Naive thymus-derived CD4-positive, alpha-beta T cell (primary cell): ENCODE measurements around the gene NLRP3. TPM values are rescaled to one million over a fixed set of nuclear protein-coding genes. Genes with fewer than 3 reads are reported as not detected.

Source experiments
- ATAC-seq: fragments of 150-1000 bp; cut with Tn5 transposase; 2 replicates; pipeline ENCODE4 v1.10.0; 2021; ENCODE audit warnings: mild to moderate bottlenecking, moderate library complexity
- CTCF ChIA-PET: fragments of 350-600 bp; sonication (Branson Sonifier 250); formaldehyde crosslinking; loops from one replicate; lab custom pipeline; 2021; ENCODE audit warnings: antibody characterized with exemption; lab: Charles Lee
- POLR2A ChIA-PET: fragments of 350-600 bp; sonication (Branson Sonifier 250); formaldehyde crosslinking; loops from one replicate; lab custom pipeline; 2021; ENCODE audit warnings: antibody characterized with exemption, inconsistent platforms; lab: Charles Lee
- DNase-seq, 9 donors: peaks; one replicate each; pipeline versions ENCODE4 v3.0.0 to v3.0.0-alpha.2; 2020 to 2022; ENCODE audit warnings: mixed read lengths in 1 of 9
- H3K27ac ChIP-seq: one replicate; pipeline ENCODE4 v1.7.0; 2013; ENCODE audit warnings: mild to moderate bottlenecking, low read depth, low read length, moderate library complexity
- H3K27me3 ChIP-seq, 2 donors: one replicate each; pipeline ENCODE4 v1.7.0; 2013; ENCODE audit warnings: low read length in 2 of 2, mild to moderate bottlenecking in 2 of 2, moderate library complexity in 2 of 2; ENCODE audit not compliant: control insufficient read depth in 2 of 2, insufficient read depth in 2 of 2
- H3K36me3 ChIP-seq, 3 experiments: 1 replicate in 2 of 3; 2 replicates in 1 of 3; pipeline ENCODE4 v1.7.0; 2013; ENCODE audit warnings: low read length in 3 of 3, mild to moderate bottlenecking in 3 of 3, moderate library complexity in 1 of 3; ENCODE audit not compliant: insufficient read depth in 3 of 3, control insufficient read depth in 2 of 3
- H3K4me1 ChIP-seq, 2 donors: one replicate each; pipeline ENCODE4 v1.7.0; 2013; ENCODE audit warnings: low read length in 2 of 2, mild to moderate bottlenecking in 2 of 2, moderate library complexity in 1 of 2; ENCODE audit not compliant: control insufficient read depth in 2 of 2, insufficient read depth in 2 of 2
- H3K4me3 ChIP-seq: 2 replicates; pipeline ENCODE4 v1.7.0; 2013; ENCODE audit warnings: mild to moderate bottlenecking, low read length
- H3K9me3 ChIP-seq, 3 experiments: 1 replicate in 2 of 3; 2 replicates in 1 of 3; pipeline ENCODE4 v1.7.0; 2013; ENCODE audit warnings: low read length in 3 of 3; ENCODE audit not compliant: control insufficient read depth in 2 of 3
- H3K27ac Mint-ChIP-seq, 9 donors: one replicate each; pipeline ENCODE4 v1.8.0; 2020 to 2022; ENCODE audit warnings: mixed read lengths in 9 of 9, mild to moderate bottlenecking in 8 of 9, moderate library complexity in 5 of 9, inconsistent platforms in 2 of 9
- H3K27me3 Mint-ChIP-seq, 5 donors: one replicate each; pipeline ENCODE4 v1.8.0; 2021 to 2022; ENCODE audit warnings: mixed read lengths in 5 of 5, mild to moderate bottlenecking in 1 of 5
- H3K36me3 Mint-ChIP-seq, 5 donors: one replicate each; pipeline ENCODE4 v1.8.0; 2020 to 2022; ENCODE audit warnings: mixed read lengths in 5 of 5, mild to moderate bottlenecking in 3 of 5, inconsistent platforms in 1 of 5
- H3K4me1 Mint-ChIP-seq, 7 donors: one replicate each; pipeline ENCODE4 v1.8.0; 2020 to 2022; ENCODE audit warnings: mixed read lengths in 7 of 7, mild to moderate bottlenecking in 3 of 7, inconsistent platforms in 1 of 7
- H3K4me3 Mint-ChIP-seq, 10 donors: one replicate each; pipeline ENCODE4 v1.8.0; 2020 to 2022; ENCODE audit warnings: mild to moderate bottlenecking in 10 of 10, mixed read lengths in 10 of 10, moderate library complexity in 6 of 10, inconsistent platforms in 2 of 10
- H3K9me3 Mint-ChIP-seq, 11 donors: one replicate each; pipeline ENCODE4 v1.8.0; 2020 to 2022; ENCODE audit warnings: mixed read lengths in 11 of 11, mild to moderate bottlenecking in 4 of 11, inconsistent platforms in 1 of 11, moderate library complexity in 1 of 11
- intact Hi-C, 2 donors: fragments of 100-400 bp; cut with micrococcal nuclease; formaldehyde crosslinking; loops; one replicate each; pipeline ENCODE4 v1.15.1; 2023
- polyA plus RNA-seq, 2 donors: library from polyadenylated mRNA; unstranded; fragments of 300-500 nt; fragmentation: Illumina TruSeq; gene quantifications; one replicate each; pipeline ENCODE4 v1.2.3, GENCODE V29; 2021
- total RNA-seq, 6 experiments: library from RNA in 5 of 6; stranded (reverse) in 5 of 6; gene quantifications; 1 replicate in 5 of 6; 2 replicates in 1 of 6; pipeline ENCODE4 v1.2.3 and lab custom pipeline; 2021 to 2026

The NLRP3 gene
- total and polyA plus RNA-seq, 7 experiments from 2014 or later = 0.70 to 90.6 (median 4.6) TPM

DNA sequence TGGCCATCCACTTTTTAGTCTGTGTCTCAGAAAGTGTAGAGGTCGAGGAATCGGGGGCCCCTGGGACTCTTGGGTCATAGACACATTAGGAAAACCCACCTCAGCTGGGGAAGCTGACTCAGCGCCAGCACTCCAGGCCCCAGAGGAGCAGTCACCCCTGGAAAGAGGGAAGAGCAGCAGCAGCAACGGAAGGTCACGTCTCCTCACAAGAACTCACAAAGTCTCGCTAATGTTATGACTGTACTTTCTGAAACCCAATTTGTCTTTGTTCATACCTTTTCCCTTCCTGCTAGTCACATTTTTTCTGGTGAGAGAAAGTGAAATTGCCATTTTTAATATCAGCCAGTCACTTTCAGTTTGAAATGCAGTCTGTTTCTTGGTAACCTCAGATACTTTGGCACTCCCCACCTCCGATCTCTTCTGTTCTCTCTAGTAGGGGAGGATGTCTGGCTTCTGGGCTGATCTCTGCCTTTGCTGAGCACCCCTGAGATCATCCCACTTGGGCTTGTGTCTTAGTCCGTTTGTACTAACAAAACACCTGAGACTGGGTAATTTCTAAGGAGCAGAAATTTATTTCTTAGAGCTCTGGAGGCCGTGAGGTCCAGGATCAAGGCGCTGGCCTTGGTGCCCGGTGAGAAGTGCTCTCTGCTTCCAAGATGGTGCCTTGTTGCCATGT, 6.0 kb upstream of the NLRP3 start:
- no peaks in the 10 kb centered on the region for H3K9me3 ChIP-seq
- Mint-ChIP-seq H3K27me3 (peaks cover 0 to 49% (median 0%) of the 10 kb centered on the region in 5 donors), H3K27ac (peak overlapping the region; percentile 67 to 98 (median 94)), H3K9me3 (no peaks in the 10 kb centered on the region), H3K4me1 (peaks cover 29 to 53% (median 42%) of the 10 kb centered on the region in 7 donors), H3K4me3 (peak overlapping the region; percentile 64 to 85 (median 80)), H3K36me3 (no peaks in the 10 kb centered on the region)
- no peaks in the 10 kb centered on the region for H3K27me3 ChIP-seq
- H3K36me3 ChIP-seq = no peaks in the 10 kb centered on the region
- ChIA-PET POLR2A (interaction anchor here (1.7 to 1.8 kb wide), 2 partner anchors 15 to 20 kb away, joined by 9 read pairs; no protein-coding TSS in a partner anchor), CTCF (interaction anchor here (0.8 to 0.9 kb wide), 2 partner anchors 79 to 387 kb away, joined by 3 to 4 read pairs; no protein-coding TSS in a partner anchor)
- H3K4me1 ChIP-seq = peaks cover 22 to 36% of the 10 kb centered on the region in 2 donors
- DNase-seq (peak in 7 of 9 donors; percentile 25 to 51 (median 48)), ATAC-seq (peak; percentile 26)
- peak overlapping the region; percentile 31 for H3K4me3 ChIP-seq
- peak overlapping the region; percentile 57 for H3K27ac ChIP-seq
- intact Hi-C loops = loop anchor here (5.0 to 10.0 kb wide), 4 partner anchors 198 to 905 kb away; partner anchors contain the start of genes AHCTF1 (in 1 of the 2), CNST (in 1 of the 2), SMYD3 (in 1 of the 2) and TFB2M (in 1 of the 2)

DNA sequence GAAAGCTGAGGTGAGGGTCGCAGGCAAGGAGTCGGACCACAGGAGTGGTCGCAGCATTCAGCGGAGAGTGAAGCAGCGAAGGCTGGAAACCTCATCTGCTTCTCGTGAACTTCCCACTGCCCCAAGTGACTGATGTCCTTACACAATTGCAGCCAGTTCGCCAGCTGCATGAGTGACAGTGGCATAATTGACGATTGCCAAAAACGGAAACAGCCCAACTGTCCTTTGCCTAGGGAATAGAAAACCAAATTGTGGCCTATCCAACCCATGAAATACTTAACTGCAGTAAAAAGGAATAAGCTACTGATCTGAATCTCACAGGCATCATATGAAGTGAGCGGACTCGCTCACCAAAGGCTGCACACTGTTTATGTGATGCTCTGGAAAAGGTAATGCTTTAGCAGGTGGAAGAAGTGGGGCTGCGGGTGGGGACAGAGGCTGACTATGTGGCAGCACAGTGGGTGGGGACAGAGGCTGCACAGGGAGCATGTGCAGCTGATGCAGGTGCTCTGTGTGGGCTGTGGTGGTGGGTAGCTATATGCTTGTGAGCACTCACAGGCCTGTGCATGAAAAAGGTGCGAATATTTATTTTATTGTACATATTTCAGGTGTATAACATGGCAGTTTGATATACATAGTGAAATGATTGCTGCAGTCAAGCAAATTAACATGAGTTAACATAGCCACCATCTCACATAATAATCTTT, 4.2 kb upstream of the NLRP3 start:
- ATAC-seq = no peak
- ChIA-PET POLR2A (interaction anchor here (0.7 kb wide), 2 partner anchors 22 to 25 kb away, joined by 3 read pairs; no protein-coding TSS in a partner anchor), CTCF (interaction anchor here (1.0 kb wide), 1 partner anchor 21 kb away, joined by 3 read pairs; no protein-coding TSS in a partner anchor)
- Mint-ChIP-seq H3K4me1 (peaks cover 42 to 66% (median 53%) of the 10 kb centered on the region in 7 donors), H3K27ac (peak overlapping the region in 3 of 9 donors; percentile 16 to 61 (median 17)), H3K36me3 (no peaks in the 10 kb centered on the region), H3K9me3 (no peaks in the 10 kb centered on the region), H3K27me3 (peaks cover 0 to 55% (median 0%) of the 10 kb centered on the region in 5 donors), H3K4me3 (peak overlapping the region in 1 of 10 donors; percentile 35)
- intact Hi-C loops = loop anchor here (5.0 to 10.0 kb wide), 2 partner anchors 479 to 907 kb away; partner anchors contain the start of genes AHCTF1 (in 1 of the 2) and SMYD3 (in 1 of the 2)
- Histone ChIP-seq H3K9me3 (no peaks in the 10 kb centered on the region), H3K36me3 (no peaks in the 10 kb centered on the region), H3K4me3 (no peak overlapping the region), H3K4me1 (peaks cover 34 to 42% of the 10 kb centered on the region in 2 donors), H3K27me3 (no peaks in the 10 kb centered on the region), H3K27ac (no peak overlapping the region)
- no peak for DNase-seq

DNA sequence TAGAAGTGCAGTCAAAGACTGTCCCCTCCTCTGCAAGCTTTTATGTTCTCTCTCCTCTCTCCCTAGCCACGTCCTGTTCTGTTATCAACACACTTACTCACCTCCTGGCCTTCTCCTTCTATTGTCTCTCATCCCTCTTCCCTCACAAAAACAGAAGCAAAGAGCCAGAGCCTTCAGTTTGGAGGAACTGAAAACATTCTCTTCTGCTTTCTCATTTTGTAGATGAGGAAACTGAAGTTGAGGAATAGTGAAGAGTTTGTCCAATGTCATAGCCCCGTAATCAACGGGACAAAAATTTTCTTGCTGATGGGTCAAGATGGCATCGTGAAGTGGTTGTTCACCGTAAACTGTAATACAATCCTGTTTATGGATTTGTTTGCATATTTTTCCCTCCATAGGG, 1.9 kb downstream of the NLRP3 start:
- Mint-ChIP-seq H3K4me1 (peaks cover 29 to 73% (median 62%) of the 10 kb centered on the region in 7 donors), H3K36me3 (peaks cover 2 to 34% (median 24%) of the 10 kb centered on the region in 5 donors), H3K9me3 (no peaks in the 10 kb centered on the region), H3K4me3 (peak overlapping the region in 9 of 10 donors; percentile 4 to 95 (median 67)), H3K27me3 (peaks cover 0 to 34% (median 0%) of the 10 kb centered on the region in 5 donors), H3K27ac (peak overlapping the region in 5 of 9 donors; percentile 8 to 87 (median 38))
- H3K9me3 ChIP-seq = no peaks in the 10 kb centered on the region
- H3K36me3 ChIP-seq = peaks cover 0 to under 1% (median 0%) of the 10 kb centered on the region in 3 experiments
- ATAC-seq (peak; percentile 32), DNase-seq (no peak)
- ChIA-PET CTCF (interaction anchor here (4.7 kb wide), 1 partner anchor 28 kb away, joined by 34 read pairs; no protein-coding TSS in a partner anchor), POLR2A (interaction anchor here (0.6 kb wide), 1 partner anchor 13 kb away, joined by 3 read pairs; no protein-coding TSS in a partner anchor)
- no peak overlapping the region for H3K4me3 ChIP-seq
- intact Hi-C loops = loop anchor here (2.0 to 10.0 kb wide), 3 partner anchors 39 to 913 kb away; partner anchors contain the start of genes OR2B11 (in 1 of the 2) and SMYD3 (in 1 of the 2)
- H3K4me1 ChIP-seq = peaks cover 20 to 33% of the 10 kb centered on the region in 2 donors
- no peak overlapping the region for H3K27ac ChIP-seq
- no peaks in the 10 kb centered on the region for H3K27me3 ChIP-seq

DNA sequence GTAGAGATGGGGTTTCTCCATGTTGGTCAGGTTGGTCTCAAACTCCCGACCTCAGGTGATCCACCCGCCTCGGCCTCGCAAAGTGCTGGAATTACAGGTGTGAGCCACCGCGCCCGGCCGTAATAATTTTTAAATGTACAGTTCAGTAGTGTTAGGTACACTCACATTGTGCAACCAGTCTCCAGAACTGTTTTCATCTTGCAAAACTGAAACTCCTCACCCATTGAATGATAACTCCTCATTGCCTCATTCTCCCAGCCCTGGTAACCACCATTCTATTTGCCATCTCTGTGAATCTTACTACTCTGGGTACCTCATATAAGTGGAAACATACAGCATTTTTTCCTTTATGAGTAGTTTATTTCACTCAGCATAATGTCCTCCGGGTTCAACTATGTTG, 3.4 kb downstream of the NLRP3 start:
- H3K27ac Mint-ChIP-seq = peak overlapping the region in 2 of 9 donors; percentile 48 to 65
- peaks cover 0 to 21% (median 0%) of the 10 kb centered on the region in 5 donors for H3K27me3 Mint-ChIP-seq
- Histone ChIP-seq H3K36me3 (peaks cover 0 to 15% (median 0%) of the 10 kb centered on the region in 3 experiments), H3K4me3 (no peak overlapping the region), H3K27ac (no peak overlapping the region), H3K4me1 (peaks cover 20 to 33% of the 10 kb centered on the region in 2 donors), H3K27me3 (no peaks in the 10 kb centered on the region), H3K9me3 (no peaks in the 10 kb centered on the region)
- CTCF ChIA-PET = no interaction called here
- intact Hi-C loops = loop anchor here (5.0 to 10.0 kb wide), 2 partner anchors 38 to 915 kb away; partner anchors contain the start of genes OR2B11 (in 1 of the 2) and SMYD3 (in 1 of the 2)
- no peaks in the 10 kb centered on the region for H3K9me3 Mint-ChIP-seq
- DNase-seq (no peak), ATAC-seq (no peak)
- POLR2A ChIA-PET = interaction anchor here (0.6 kb wide), 1 partner anchor 9 kb away, joined by 3 read pairs; no protein-coding TSS in a partner anchor
- peak overlapping the region in 9 of 10 donors; percentile 21 to 75 (median 51) for H3K4me3 Mint-ChIP-seq
- H3K36me3 Mint-ChIP-seq = peaks cover 2 to 48% (median 35%) of the 10 kb centered on the region in 5 donors
- peaks cover 29 to 81% (median 62%) of the 10 kb centered on the region in 7 donors for H3K4me1 Mint-ChIP-seq

DNA sequence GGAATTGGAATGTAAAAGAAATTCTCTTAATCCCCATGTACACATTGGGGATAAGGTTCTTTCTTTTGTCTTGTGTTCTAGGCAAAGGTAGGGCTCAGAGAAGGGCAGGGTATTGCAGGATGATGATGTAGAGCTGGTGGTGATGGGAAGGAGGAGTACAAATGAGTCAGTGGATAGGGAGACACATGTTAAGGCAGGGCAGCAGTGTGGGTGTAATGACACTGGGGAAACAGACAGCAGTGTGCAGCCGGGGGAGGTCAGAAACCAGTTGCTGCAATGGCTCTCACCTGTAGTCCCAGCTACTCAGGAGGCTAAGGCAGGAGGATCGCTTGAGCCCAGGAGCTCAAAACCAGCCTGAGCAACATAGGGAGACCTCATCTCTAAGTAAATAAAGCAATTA, 5.1 kb downstream of the NLRP3 start:
- H3K4me3 ChIP-seq = no peak overlapping the region
- H3K4me1 Mint-ChIP-seq = peaks cover 15 to 76% (median 51%) of the 10 kb centered on the region in 7 donors
- DNase-seq = no peak
- peaks cover 9 to 22% of the 10 kb centered on the region in 2 donors for H3K4me1 ChIP-seq
- no peaks in the 10 kb centered on the region for H3K27me3 ChIP-seq
- peak overlapping the region in 8 of 10 donors; percentile 34 to 52 (median 42) for H3K4me3 Mint-ChIP-seq
- peaks cover 0 to 14% (median 0%) of the 10 kb centered on the region in 5 donors for H3K27me3 Mint-ChIP-seq
- ATAC-seq = peak; percentile 60
- ChIA-PET CTCF (interaction anchor here (1.7 to 2.3 kb wide), 2 partner anchors 31 to 48 kb away, joined by 6 to 9 read pairs; no protein-coding TSS in a partner anchor), POLR2A (interaction anchor here (1.1 kb wide), 1 partner anchor 23 kb away, joined by 3 read pairs; no protein-coding TSS in a partner anchor)
- peaks cover 2 to 62% (median 47%) of the 10 kb centered on the region in 5 donors for H3K36me3 Mint-ChIP-seq
- peak overlapping the region in 5 of 9 donors; percentile 11 to 63 (median 25) for H3K27ac Mint-ChIP-seq
- H3K36me3 ChIP-seq = peaks cover 0 to 32% (median 0%) of the 10 kb centered on the region in 3 experiments
- H3K9me3 ChIP-seq = no peaks in the 10 kb centered on the region
- no peaks in the 10 kb centered on the region for H3K9me3 Mint-ChIP-seq
- intact Hi-C loops = no loop called here
- H3K27ac ChIP-seq = no peak overlapping the region
